Colonic mucosa (tissue), 4 donors: Measurements from ENCODE around the gene GPD1. TPM values are rescaled to one million over a fixed set of nuclear protein-coding genes. Genes with fewer than 3 reads are reported as not detected.

Source experiments
- DNase-seq: peaks from one replicate; pipeline ENCODE4 v3.0.0-alpha.2; 2020
- H3K27ac ChIP-seq: fragments of 200-600 bp; one replicate; pipeline ENCODE4 v1.8.0; 2021
- H3K27me3 ChIP-seq: fragments of 200-600 bp; one replicate; pipeline ENCODE4 v1.8.0; 2021
- H3K36me3 ChIP-seq: fragments of 200-600 bp; one replicate; pipeline ENCODE4 v1.8.0; 2021
- H3K4me1 ChIP-seq: fragments of 200-600 bp; one replicate; pipeline ENCODE4 v1.8.0; 2021; ENCODE audit warnings: mild to moderate bottlenecking
- H3K4me3 ChIP-seq: fragments of 200-600 bp; one replicate; pipeline ENCODE4 v1.8.0; 2021
- H3K9ac ChIP-seq, 2 donors: one replicate each; pipeline ENCODE4 v1.7.0; 2013; ENCODE audit warnings: control low read depth in 2 of 2, low read depth in 2 of 2, low read length in 2 of 2
- H3K9me3 ChIP-seq: fragments of 200-600 bp; one replicate; pipeline ENCODE4 v1.8.0; 2021
- intact Hi-C: fragments of 100-400 bp; cut with DNase I; formaldehyde crosslinking; loops from one replicate; pipeline ENCODE4 v1.14.1; 2022
- total RNA-seq, 2 donors: library from RNA; stranded (reverse); fragmentation: NEBNext Ultra II Directional in 1 of 2; extraction: Animal tissue kit (Norgen Biotek cat#: 25700) in 1 of 2; gene quantifications; one replicate each; pipeline ENCODE4 v1.2.1, GENCODE V29; 2021
- TF ChIP-seq, protein P1 (sequence below): fragments of 200-600 bp; IDR thresholded peaks from one replicate; pipeline ENCODE4 v1.8.0; 2022; ENCODE audit warnings: antibody characterized with exemption, mild to moderate bottlenecking
- donor health status: healthy.
- donor health status: DM: no; HTN: no; CAD: no.
- donor health status: DM: no; HTN: no; CAD: no.

Gene GPD1
- total RNA-seq, 2 donors from 2014 or later: 2.1 to 3.4 TPM

DNA sequence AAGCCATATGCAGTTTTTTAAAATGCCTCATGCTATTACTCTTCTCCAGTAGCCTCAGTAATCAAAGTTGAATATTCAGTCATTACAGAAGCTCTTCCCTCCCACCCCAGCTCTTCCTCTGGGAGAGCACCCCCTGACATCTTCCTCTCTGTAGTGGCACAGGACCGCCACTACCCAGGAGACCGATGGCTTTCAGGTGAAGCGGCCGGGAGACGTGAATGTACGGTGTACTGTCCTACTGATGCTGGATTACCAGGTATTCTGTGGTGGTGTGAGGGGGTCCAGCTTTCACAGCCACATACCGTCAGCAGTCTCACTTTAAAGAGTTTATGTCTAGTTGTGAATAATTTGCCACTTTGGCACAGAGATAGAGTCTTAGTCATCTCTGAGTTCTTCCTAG, 14.1 kb upstream of the GPD1 start:
- Histone ChIP-seq H3K9ac (no peak overlapping the region), H3K27ac (no peak overlapping the region), H3K27me3 (no peaks in the 10 kb centered on the region), H3K4me3 (no peak overlapping the region), H3K9me3 (no peaks in the 10 kb centered on the region), H3K36me3 (peaks cover 23% of the 10 kb centered on the region), H3K4me1 (no peaks in the 10 kb centered on the region)
- TF ChIP-seq, protein P1, sequence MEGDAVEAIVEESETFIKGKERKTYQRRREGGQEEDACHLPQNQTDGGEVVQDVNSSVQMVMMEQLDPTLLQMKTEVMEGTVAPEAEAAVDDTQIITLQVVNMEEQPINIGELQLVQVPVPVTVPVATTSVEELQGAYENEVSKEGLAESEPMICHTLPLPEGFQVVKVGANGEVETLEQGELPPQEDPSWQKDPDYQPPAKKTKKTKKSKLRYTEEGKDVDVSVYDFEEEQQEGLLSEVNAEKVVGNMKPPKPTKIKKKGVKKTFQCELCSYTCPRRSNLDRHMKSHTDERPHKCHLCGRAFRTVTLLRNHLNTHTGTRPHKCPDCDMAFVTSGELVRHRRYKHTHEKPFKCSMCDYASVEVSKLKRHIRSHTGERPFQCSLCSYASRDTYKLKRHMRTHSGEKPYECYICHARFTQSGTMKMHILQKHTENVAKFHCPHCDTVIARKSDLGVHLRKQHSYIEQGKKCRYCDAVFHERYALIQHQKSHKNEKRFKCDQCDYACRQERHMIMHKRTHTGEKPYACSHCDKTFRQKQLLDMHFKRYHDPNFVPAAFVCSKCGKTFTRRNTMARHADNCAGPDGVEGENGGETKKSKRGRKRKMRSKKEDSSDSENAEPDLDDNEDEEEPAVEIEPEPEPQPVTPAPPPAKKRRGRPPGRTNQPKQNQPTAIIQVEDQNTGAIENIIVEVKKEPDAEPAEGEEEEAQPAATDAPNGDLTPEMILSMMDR: no peak
- intact Hi-C loops: loop anchor here (10.0 kb wide), 1 partner anchor 225 kb away; no protein-coding TSS in a partner anchor
- DNase-seq: no peak

DNA sequence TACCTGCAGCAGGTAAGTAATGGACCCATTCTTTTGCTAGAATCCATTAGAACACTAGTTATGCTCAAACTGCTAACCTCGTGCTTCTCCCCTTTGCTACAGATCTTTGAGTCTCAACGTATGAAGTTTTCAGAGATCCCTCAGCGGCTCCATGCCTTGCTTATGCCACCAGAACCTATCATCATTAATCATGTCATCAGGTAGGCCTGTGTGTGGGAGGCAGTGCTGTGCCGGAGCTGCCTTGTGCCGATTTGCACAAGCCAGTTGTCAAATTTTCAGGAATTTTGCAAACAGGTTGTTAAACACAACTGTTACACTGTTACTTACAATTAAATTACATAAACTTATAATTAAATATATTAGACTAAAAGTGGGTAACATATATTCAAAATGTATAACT, 13.4 kb upstream of the GPD1 start:
- H3K4me3 ChIP-seq: no peak overlapping the region
- intact Hi-C loops: no loop called here
- H3K36me3 ChIP-seq: peaks cover 29% of the 10 kb centered on the region
- no peaks in the 10 kb centered on the region for H3K9me3 ChIP-seq
- no peaks in the 10 kb centered on the region for H3K27me3 ChIP-seq
- H3K9ac ChIP-seq: no peak overlapping the region
- TF ChIP-seq, protein P1: no peak
- no peak overlapping the region for H3K27ac ChIP-seq
- no peak for DNase-seq
- H3K4me1 ChIP-seq: no peaks in the 10 kb centered on the region

DNA sequence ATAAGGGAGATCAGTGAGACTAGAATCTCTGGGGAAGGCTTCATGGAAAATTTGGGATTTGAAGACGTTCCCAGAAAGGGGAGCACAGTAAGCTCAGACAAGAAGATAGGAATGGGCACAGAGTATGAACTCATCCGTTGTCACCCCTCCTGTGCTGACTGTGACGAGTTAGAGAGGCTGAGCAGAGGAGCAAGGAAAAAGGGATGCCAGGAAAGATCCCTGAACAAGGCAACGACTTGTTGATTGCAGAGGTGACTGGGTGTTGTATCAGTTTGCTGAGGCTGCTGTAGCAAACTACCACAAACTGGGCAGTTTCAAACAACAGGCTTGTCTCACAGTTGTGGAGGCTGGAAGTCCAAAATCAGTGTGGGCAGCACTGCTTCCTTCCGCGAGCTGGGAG, 5.9 kb upstream of the GPD1 start:
- Histone ChIP-seq H3K4me3 (no peak overlapping the region), H3K9me3 (no peaks in the 10 kb centered on the region), H3K27me3 (no peaks in the 10 kb centered on the region), H3K4me1 (no peaks in the 10 kb centered on the region), H3K27ac (no peak overlapping the region), H3K9ac (no peak overlapping the region), H3K36me3 (peaks cover 19% of the 10 kb centered on the region)
- no peak for DNase-seq
- TF ChIP-seq, protein P1: no peak
- intact Hi-C loops: no loop called here

DNA sequence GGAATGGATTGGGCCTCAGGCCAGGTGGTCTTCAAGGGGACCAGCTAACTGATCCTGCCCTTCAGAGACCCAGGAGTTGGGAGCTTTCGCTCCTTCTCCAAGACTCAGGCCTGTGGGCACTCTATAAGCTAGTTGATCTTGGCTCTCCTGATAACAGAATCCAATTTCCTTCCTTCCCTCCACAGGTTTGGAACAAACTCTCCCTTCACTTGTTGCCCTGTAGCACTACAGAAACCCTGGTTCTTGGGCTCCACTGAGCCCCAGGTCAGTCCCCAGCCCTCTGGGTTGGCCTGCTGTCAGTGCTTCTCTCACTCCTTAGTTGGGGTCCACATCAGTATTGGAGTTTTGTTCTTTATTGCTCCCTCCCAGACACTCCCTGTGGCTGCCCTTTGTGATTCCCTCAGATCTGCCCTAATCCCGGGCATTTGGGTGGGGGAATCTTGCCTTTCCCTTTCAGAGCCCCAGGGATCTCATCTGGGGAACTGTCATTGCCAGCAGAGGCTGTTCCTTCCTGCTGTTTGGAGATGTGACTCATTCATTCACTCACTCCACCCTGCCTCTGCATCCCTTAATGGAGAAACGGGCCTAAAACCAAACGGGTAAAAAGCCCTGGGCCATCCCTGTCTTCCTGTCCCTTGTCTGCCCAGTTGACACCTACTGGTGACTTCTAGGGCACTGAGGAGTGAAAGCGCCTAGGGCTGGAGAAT, 4.4 kb upstream of the GPD1 start:
- no peaks in the 10 kb centered on the region for H3K4me1 ChIP-seq
- intact Hi-C loops: no loop called here
- no peaks in the 10 kb centered on the region for H3K9me3 ChIP-seq
- no peaks in the 10 kb centered on the region for H3K27me3 ChIP-seq
- no peak overlapping the region for H3K9ac ChIP-seq
- TF ChIP-seq, protein P1: no peak
- DNase-seq: no peak
- H3K27ac ChIP-seq: no peak overlapping the region
- peaks cover 19% of the 10 kb centered on the region for H3K36me3 ChIP-seq
- no peak overlapping the region for H3K4me3 ChIP-seq

DNA sequence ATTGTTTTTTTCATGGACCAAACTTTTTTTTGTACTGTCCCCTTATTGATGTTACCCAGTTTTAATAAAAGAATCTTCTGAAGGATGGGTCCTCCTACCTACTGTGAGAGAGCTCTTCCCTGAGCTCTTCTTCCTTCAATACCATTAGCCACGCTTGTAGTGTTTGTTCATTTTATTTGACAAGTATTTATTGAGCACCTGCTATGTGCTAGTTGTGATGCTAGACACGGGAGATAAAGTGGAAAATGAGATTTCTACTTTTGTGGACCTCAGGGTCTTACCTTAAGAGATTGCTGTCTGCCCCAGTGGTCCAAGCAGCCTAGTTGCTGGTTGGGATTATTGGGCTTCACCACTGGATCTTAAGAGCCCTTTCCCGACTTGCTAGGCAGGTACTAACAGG, 3.2 kb upstream of the GPD1 start:
- Histone ChIP-seq H3K27me3 (no peaks in the 10 kb centered on the region), H3K4me3 (no peak overlapping the region), H3K9ac (no peak overlapping the region), H3K36me3 (peaks cover 11% of the 10 kb centered on the region), H3K27ac (no peak overlapping the region), H3K9me3 (no peaks in the 10 kb centered on the region), H3K4me1 (no peaks in the 10 kb centered on the region)
- DNase-seq: no peak
- intact Hi-C loops: no loop called here
- TF ChIP-seq, protein P1: no peak
